OCI-LY1 (cell line): ENCODE results near the gene ANGPTL8.

Experiments used
- CTCF ChIP-seq: fragments of 200-600 bp; sonication (generic), shearing (Covaris generic); IDR thresholded peaks from 2 replicates; pipeline ENCODE4 v1.5.1; 2017; ENCODE audit warnings: mild to moderate bottlenecking, antibody characterized with exemption, low read length, moderate library complexity, mixed read lengths
- EZH2 ChIP-seq: fragments of 200-600 bp; sonication (generic), shearing (Covaris generic); IDR thresholded peaks from 2 replicates; pipeline ENCODE4 v1.8.0; 2017; ENCODE audit warnings: borderline replicate concordance, mixed run types, mild to moderate bottlenecking, antibody characterized with exemption, low read length, moderate library complexity, mixed read lengths

GRCh38 chr19:11252665-11253355, 13.4 kb downstream of the ANGPTL8 start:
- TF ChIP-seq CTCF (no peak), EZH2 (no peak)
